GM10266 (cell line): Measurements from ENCODE around the gene CA11.
"Not testable (repeated sequence)": the region's sequence is repeated elsewhere in the genome, so short reads cannot be mapped to it uniquely, and the experiment has no call there.

Experiments
- DNase-seq: peaks from one replicate; pipeline ENCODE4 v3.0.0; 2012; ENCODE audit errors: extremely low spot score
- TF ChIP-seq, protein P1 (sequence below): IDR thresholded peaks from 2 replicates; pipeline ENCODE4 v1.5.1; 2012; ENCODE audit warnings: mild to moderate bottlenecking, low read depth; ENCODE audit not compliant: control insufficient read depth, insufficient read depth; ENCODE audit errors: missing control alignments

Gene CA11

GRCh38 chr19:48681127-48681470 lies 35.1 kb upstream of the CA11 start:
- no peak for DNase-seq
- TF ChIP-seq, protein P1, sequence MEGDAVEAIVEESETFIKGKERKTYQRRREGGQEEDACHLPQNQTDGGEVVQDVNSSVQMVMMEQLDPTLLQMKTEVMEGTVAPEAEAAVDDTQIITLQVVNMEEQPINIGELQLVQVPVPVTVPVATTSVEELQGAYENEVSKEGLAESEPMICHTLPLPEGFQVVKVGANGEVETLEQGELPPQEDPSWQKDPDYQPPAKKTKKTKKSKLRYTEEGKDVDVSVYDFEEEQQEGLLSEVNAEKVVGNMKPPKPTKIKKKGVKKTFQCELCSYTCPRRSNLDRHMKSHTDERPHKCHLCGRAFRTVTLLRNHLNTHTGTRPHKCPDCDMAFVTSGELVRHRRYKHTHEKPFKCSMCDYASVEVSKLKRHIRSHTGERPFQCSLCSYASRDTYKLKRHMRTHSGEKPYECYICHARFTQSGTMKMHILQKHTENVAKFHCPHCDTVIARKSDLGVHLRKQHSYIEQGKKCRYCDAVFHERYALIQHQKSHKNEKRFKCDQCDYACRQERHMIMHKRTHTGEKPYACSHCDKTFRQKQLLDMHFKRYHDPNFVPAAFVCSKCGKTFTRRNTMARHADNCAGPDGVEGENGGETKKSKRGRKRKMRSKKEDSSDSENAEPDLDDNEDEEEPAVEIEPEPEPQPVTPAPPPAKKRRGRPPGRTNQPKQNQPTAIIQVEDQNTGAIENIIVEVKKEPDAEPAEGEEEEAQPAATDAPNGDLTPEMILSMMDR = no peak

DNA sequence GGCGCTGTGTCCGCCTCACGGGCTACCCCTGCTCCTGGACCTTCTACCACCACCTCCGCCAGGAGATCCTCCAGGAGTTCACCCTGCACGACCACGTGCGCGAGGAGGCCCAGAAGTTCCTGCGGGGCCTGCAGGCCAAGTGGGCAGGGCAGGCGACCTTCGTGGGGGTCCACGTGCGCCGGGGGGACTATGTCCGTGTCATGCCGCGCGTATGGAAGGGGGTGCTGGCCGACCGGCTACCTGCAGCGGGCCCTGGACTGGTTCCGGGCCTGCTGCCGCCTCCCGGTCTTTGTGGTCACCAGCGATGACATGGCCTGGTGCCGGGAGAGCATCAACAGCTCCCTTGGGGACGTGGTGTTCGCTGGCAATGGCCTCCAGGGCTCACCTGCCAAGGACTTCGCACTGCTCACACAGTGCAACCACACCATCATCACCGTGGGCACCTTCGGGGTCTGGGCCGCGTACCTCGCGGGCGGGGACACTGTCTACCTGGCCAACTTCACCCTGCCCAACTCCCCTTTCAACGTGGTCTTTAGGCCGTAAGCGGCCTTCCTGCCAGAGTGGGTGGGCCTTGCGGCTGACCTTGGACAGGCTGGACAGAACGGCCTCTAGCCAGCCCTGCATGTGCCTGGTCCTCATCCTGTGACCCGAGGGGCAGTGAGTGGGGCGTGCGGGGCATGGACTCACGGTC lies 34.6 kb upstream of the CA11 start:
- TF ChIP-seq, protein P1 = no peak
- DNase-seq = no peak

DNA sequence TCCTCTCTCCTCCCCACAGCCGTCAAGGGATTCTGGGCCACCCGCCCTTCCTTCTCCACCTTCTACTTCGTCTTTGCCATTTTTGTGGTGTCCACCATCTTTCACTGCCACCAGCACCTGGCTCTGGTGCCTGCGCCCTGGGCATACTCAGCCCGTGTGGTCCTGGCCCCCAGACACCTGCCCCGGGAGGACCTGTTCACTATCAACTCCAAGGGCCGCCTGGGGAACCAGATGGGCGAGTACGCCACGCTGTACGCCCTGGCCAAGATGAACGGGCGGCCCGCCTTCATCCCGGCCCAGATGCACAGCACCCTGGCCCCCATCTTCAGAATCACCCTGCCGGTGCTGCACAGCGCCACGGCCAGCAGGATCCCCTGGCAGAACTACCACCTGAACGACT lies 34.0 kb upstream of the CA11 start:
- DNase-seq = not testable (repeated sequence)

- DNase-seq = no peak
- TF ChIP-seq, protein P1 = no peak
These were observed 32.2 kb upstream of the CA11 start for GRCh38 chr19:48678201-48678600.

- TF ChIP-seq, protein P1 = no peak
- DNase-seq = no peak
These were observed 30.9 kb upstream of the CA11 start for GRCh38 chr19:48676887-48677286.

- no peak for DNase-seq
- TF ChIP-seq, protein P1 = no peak
These were observed 30.5 kb upstream of the CA11 start for GRCh38 chr19:48676487-48676886.

GRCh38 chr19:48674921-48675824 lies 29.2 kb upstream of the CA11 start:
- DNase-seq = peak; percentile 96

More at GRCh38 chr19:48674921-48675824, 29.2 kb upstream of the CA11 start:
- TF ChIP-seq, protein P1 = peak; percentile 83
